IMR-90 (cell line): Measurements from ENCODE around the gene WFDC10B. TPM values are rescaled to one million over a fixed set of nuclear protein-coding genes. Genes with fewer than 3 reads are reported as not detected.
A peak's percentile ranks its signal among the peaks of the same experiment; 100 is the strongest.

Experiments
- ATAC-seq: fragments of 200-7000 bp; cut with Tn5 transposase; 2 replicates; pipeline ENCODE4 v1.9.1; 2020; ENCODE audit warnings: low read depth, mild to moderate bottlenecking, moderate library complexity
- BruUV-seq: library from RNA; stranded (reverse); fragments of 400-500 nt; replicated peaks from 2 replicates; lab custom pipeline; 2021; lab: Mats Ljungman, UMichigan
- CTCF ChIA-PET: fragments of 300-600 bp; formaldehyde crosslinking; extraction: SDS; loops from one replicate; lab custom pipeline; 2021; ENCODE audit warnings: antibody characterized with exemption; lab: Yijun Ruan, JAX
- POLR2A ChIA-PET: fragments of 300-600 bp; sonication (Branson Sonifier 250); formaldehyde crosslinking; loops from one replicate; lab custom pipeline; 2022; ENCODE audit warnings: antibody characterized with exemption; ENCODE audit not compliant: unreplicated experiment; lab: Charles Lee
- DNase-seq: peaks from one replicate; pipeline ENCODE4 v3.0.0; 2013
- H2AFZ ChIP-seq: replicated peaks from 2 replicates; pipeline ENCODE3; 2013; ENCODE audit warnings: low read length, mild to moderate bottlenecking; ENCODE audit not compliant: poor library complexity
- H2AK5ac ChIP-seq: 2 replicates; pipeline ENCODE4 v1.6.1; 2013; ENCODE audit warnings: low read depth, low read length, inconsistent platforms
- H2AK9ac ChIP-seq: replicated peaks from 2 replicates; pipeline ENCODE3; 2013; ENCODE audit warnings: mild to moderate bottlenecking, low read depth, low read length, moderate library complexity; ENCODE audit not compliant: poor library complexity
- H2BK120ac ChIP-seq: 2 replicates; pipeline ENCODE4 v1.6.1; 2013; ENCODE audit warnings: low read depth, low read length, inconsistent platforms
- H2BK15ac ChIP-seq: 3 replicates; pipeline ENCODE4 v1.6.1; 2013; ENCODE audit warnings: low read depth, low read length, inconsistent platforms
- H2BK20ac ChIP-seq: 2 replicates; pipeline ENCODE4 v1.6.1; 2013; ENCODE audit warnings: low read depth, mild to moderate bottlenecking, inconsistent platforms, low read length, moderate library complexity
- H2BK5ac ChIP-seq: 2 replicates; pipeline ENCODE4 v1.6.1; 2013; ENCODE audit warnings: mild to moderate bottlenecking, low read depth, low read length, inconsistent platforms; ENCODE audit not compliant: poor library complexity, severe bottlenecking
- H3K14ac ChIP-seq: replicated peaks from 2 replicates; pipeline ENCODE4 v1.6.1; 2013; ENCODE audit warnings: low read depth, low read length, inconsistent platforms
- H3K18ac ChIP-seq: 2 replicates; pipeline ENCODE4 v1.6.1; 2013; ENCODE audit warnings: low read depth, low read length, control low read depth
- H3K23ac ChIP-seq: 2 replicates; pipeline ENCODE4 v1.6.1; 2013; ENCODE audit warnings: low read depth, low read length, inconsistent platforms
- H3K27ac ChIP-seq: 2 replicates; pipeline ENCODE4 v1.5.1; 2013; ENCODE audit warnings: mild to moderate bottlenecking, control low read depth, low read length; ENCODE audit not compliant: insufficient read depth
- H3K27me3 ChIP-seq: 2 replicates; pipeline ENCODE4 v1.6.1; 2013; ENCODE audit warnings: low read length; ENCODE audit not compliant: control insufficient read depth, insufficient read depth
- H3K36me3 ChIP-seq: 2 replicates; pipeline ENCODE4 v1.6.1; 2013; ENCODE audit warnings: low read length, mixed read lengths; ENCODE audit not compliant: control insufficient read depth, insufficient read depth
- H3K4ac ChIP-seq: 2 replicates; pipeline ENCODE4 v1.6.1; 2013; ENCODE audit warnings: low read depth, low read length, inconsistent platforms
- H3K4me1 ChIP-seq: 2 replicates; pipeline ENCODE4 v1.6.1; 2013; ENCODE audit warnings: low read length, mixed read lengths; ENCODE audit not compliant: control insufficient read depth, insufficient read depth
- H3K4me2 ChIP-seq: 2 replicates; pipeline ENCODE4 v1.6.1; 2013; ENCODE audit warnings: low read depth, mild to moderate bottlenecking, control low read depth, low read length, moderate library complexity
- H3K4me3 ChIP-seq: 2 replicates; pipeline ENCODE4 v1.5.1; 2013; ENCODE audit warnings: low read depth, mild to moderate bottlenecking, control low read depth, low read length, moderate library complexity; ENCODE audit not compliant: insufficient read depth
- H3K56ac ChIP-seq: 2 replicates; pipeline ENCODE4 v1.6.1; 2013; ENCODE audit warnings: low read length, inconsistent platforms; ENCODE audit not compliant: insufficient read depth; ENCODE audit errors: extremely low read depth
- H3K79me1 ChIP-seq, 2 experiments: 2 replicates each; pipeline ENCODE4 v1.6.1; 2013; ENCODE audit warnings: low read length in 2 of 2, inconsistent platforms in 1 of 2, low read depth in 1 of 2
- H3K9ac ChIP-seq: 2 replicates; pipeline ENCODE4 v1.6.1; 2013; ENCODE audit warnings: low read depth, low read length, control low read depth
- H3K9me1 ChIP-seq: 2 replicates; pipeline ENCODE4 v1.6.1; 2013; ENCODE audit warnings: low read length, inconsistent platforms; ENCODE audit not compliant: insufficient read depth
- H3K9me3 ChIP-seq: 2 replicates; pipeline ENCODE4 v1.6.1; 2013; ENCODE audit warnings: low read length; ENCODE audit not compliant: control insufficient read depth, insufficient read depth
- H4K20me1 ChIP-seq: 2 replicates; pipeline ENCODE4 v1.6.1; 2013; ENCODE audit warnings: low read length, inconsistent platforms; ENCODE audit not compliant: insufficient read depth
- H4K5ac ChIP-seq: 2 replicates; pipeline ENCODE4 v1.6.1; 2013; ENCODE audit warnings: mild to moderate bottlenecking, low read depth, low read length, control low read depth
- H4K8ac ChIP-seq, 2 experiments: 2 replicates each; pipeline ENCODE4 v1.6.1; 2013; ENCODE audit warnings: low read depth in 2 of 2, low read length in 2 of 2, control low read depth in 1 of 2, inconsistent platforms in 1 of 2
- H4K91ac ChIP-seq: 2 replicates; pipeline ENCODE4 v1.6.1; 2013; ENCODE audit warnings: low read depth, low read length, inconsistent platforms; ENCODE audit not compliant: insufficient read depth
- CTCF ChIP-seq: conservative IDR thresholded peaks from 2 replicates; pipeline ENCODE4 v1.5.1; 2012; ENCODE audit warnings: mild to moderate bottlenecking, low read depth, low read length, improper control_type of control experiment
- MAFK ChIP-seq: IDR thresholded peaks from 2 replicates; pipeline ENCODE4 v1.6.1; 2012; ENCODE audit warnings: low read depth, low read length, improper control_type of control experiment
- NFE2L2 ChIP-seq: fragments of 150-350 bp; IDR thresholded peaks from 2 replicates; pipeline ENCODE4 v1.6.1; 2016; ENCODE audit warnings: low read depth, mild to moderate bottlenecking, low read length
- WGBS, 2 experiments: methylation state at CpG; one replicate each; pipeline versions ENCODE4 v1.1.5 to v1.1.7; 2013; ENCODE audit warnings: missing lambda C conversion rate in 2 of 2; ENCODE audit not compliant: insufficient read length in 1 of 2; ENCODE audit errors: extremely low coverage in 2 of 2; 5-methylcytosine and 5-hydroxymethylcytosine counted together
- dilution Hi-C: fragments of 300-500 bp; cut with HindIII; formaldehyde crosslinking; loops from one replicate; pipeline ENCODE4 v1.14.3; 2018; ENCODE audit warnings: low sequenced_read_pairs; ENCODE audit not compliant: unreplicated experiment
- in situ Hi-C: fragments of 300-500 bp; cut with MboI; formaldehyde crosslinking; loops from 3 replicates; pipeline ENCODE4 v1.14.3; 2019; ENCODE audit warnings: low sequenced_read_pairs, inconsistent platforms, mixed read lengths
- intact Hi-C: fragments of 100-400 bp; cut with micrococcal nuclease; formaldehyde crosslinking; loops from 2 replicates; pipeline ENCODE4 v1.10.0; 2022
- polyA plus RNA-seq, 3 experiments: library from polyadenylated mRNA; depleted of rRNA; stranded (reverse); fragments of >200 nt; gene quantifications; 2 replicates each; pipeline ENCODE4 v1.2.3, GENCODE V29; 2012; ENCODE audit warnings: low replicate concordance in 1 of 3
- total RNA-seq: library from RNA; depleted of rRNA; stranded (reverse); fragments of >200 nt; gene quantifications from 2 replicates; pipeline ENCODE4 v1.2.3, GENCODE V29; 2012

The WFDC10B gene
- total and polyA plus RNA-seq, 2 of the 4 experiments (the other 2 are of a cell fraction): not detected

GRCh38 chr20:45685896-45686295 is 18.9 kb downstream of the WFDC10B start:
- Histone ChIP-seq H3K79me1 (no peaks in the 10 kb centered on the region), H3K9ac (no peak overlapping the region), H2BK20ac (no peak overlapping the region), H2AK5ac (no peak overlapping the region), H3K9me1 (no peaks in the 10 kb centered on the region), H3K14ac (no peak overlapping the region), H2AK9ac (no peak overlapping the region), H3K27ac (no peak overlapping the region), H4K5ac (no peak overlapping the region), H3K9me3 (no peaks in the 10 kb centered on the region), H3K56ac (no peak overlapping the region), H3K36me3 (no peaks in the 10 kb centered on the region), H3K27me3 (no peaks in the 10 kb centered on the region), H3K4ac (no peak overlapping the region), H3K4me1 (no peaks in the 10 kb centered on the region), H3K4me2 (no peak overlapping the region), H2AFZ (no peak overlapping the region), H2BK120ac (no peak overlapping the region), H4K20me1 (no peaks in the 10 kb centered on the region), H2BK5ac (no peak overlapping the region), H3K18ac (no peak overlapping the region), H3K23ac (no peak overlapping the region), H3K4me3 (no peak overlapping the region), H2BK15ac (no peak overlapping the region), H4K91ac (no peak overlapping the region), H4K8ac (no peak overlapping the region)
- no peak for TF ChIP-seq MAFK
- TF ChIP-seq CTCF: 0 out of 2 replicates have a peak, but pooled peaks have one; percentile 1
- TF ChIP-seq NFE2L2: no peak
- POLR2A ChIA-PET: no interaction called here
- in situ Hi-C loops: no loop called here
- CTCF ChIA-PET: interaction anchor here (0.6 kb wide), 1 partner anchor 222 kb away, joined by 4 read pairs; no protein-coding TSS in a partner anchor
- intact Hi-C loops: no loop called here
- no peak for DNase-seq
- no TSS peak for BruUV-seq
- WGBS, 2 experiments: no CpG with 5 or more reads among the region's 3 CpGs
- dilution Hi-C loops: no loop called here
- no peak for ATAC-seq
